Activated CD4-positive, alpha-beta T cell treated with anti-CD3 and anti-CD28 coated beads, Interleukin-2, amount 50 U/mL, for 16 hours (primary cell): ENCODE results near the gene MPST.
"Not testable (repeated sequence)": the region's sequence is repeated elsewhere in the genome, so short reads cannot be mapped to it uniquely, and the experiment has no call there.

ENCODE experiments used
- DNase-seq: peaks from one replicate; pipeline ENCODE4 v3.0.0-alpha.2; 2020

MPST gene

GRCh38 chr22:37019309-37020191, at the start of gene MPST, which contains the start of gene TST:
MPST (plus strand) TSS chr22:37019742; CDS start chr22:37019837, 95 bp downstream.
TST (minus strand) TSS chr22:37019447; CDS start chr22:37018732, 715 bp downstream.
- peak; percentile 52 for DNase-seq

GRCh38 chr22:36971341-36972125, 48.0 kb upstream of the MPST start:
- DNase-seq = no peak

DNA sequence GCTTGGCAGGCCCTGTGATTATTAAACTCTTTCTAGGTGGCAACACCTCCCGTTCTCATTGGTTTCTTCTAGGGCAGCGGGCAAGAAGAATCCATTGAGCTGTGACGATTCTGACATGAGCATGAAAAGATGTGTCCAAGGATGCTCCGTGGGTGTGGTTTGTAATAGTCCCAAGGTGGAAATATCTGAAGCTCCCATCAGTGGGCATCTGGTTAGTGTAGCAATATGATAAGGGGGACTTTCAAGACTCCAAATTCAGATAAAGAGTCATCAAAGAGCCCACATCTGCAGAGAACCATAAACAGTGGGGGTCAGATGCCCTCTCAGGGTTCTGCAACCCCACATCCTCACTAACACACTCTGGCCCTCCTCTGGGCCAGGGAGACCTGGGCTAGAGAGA, 42.9 kb upstream of the MPST start:
- DNase-seq = no peak

- peak; percentile 71 for DNase-seq
Measured at GRCh38 chr22:36977401-36977861, 42.1 kb upstream of the MPST start.

GRCh38 chr22:36977947-36978660, 41.4 kb upstream of the MPST start:
- DNase-seq = peak; percentile 91

DNA sequence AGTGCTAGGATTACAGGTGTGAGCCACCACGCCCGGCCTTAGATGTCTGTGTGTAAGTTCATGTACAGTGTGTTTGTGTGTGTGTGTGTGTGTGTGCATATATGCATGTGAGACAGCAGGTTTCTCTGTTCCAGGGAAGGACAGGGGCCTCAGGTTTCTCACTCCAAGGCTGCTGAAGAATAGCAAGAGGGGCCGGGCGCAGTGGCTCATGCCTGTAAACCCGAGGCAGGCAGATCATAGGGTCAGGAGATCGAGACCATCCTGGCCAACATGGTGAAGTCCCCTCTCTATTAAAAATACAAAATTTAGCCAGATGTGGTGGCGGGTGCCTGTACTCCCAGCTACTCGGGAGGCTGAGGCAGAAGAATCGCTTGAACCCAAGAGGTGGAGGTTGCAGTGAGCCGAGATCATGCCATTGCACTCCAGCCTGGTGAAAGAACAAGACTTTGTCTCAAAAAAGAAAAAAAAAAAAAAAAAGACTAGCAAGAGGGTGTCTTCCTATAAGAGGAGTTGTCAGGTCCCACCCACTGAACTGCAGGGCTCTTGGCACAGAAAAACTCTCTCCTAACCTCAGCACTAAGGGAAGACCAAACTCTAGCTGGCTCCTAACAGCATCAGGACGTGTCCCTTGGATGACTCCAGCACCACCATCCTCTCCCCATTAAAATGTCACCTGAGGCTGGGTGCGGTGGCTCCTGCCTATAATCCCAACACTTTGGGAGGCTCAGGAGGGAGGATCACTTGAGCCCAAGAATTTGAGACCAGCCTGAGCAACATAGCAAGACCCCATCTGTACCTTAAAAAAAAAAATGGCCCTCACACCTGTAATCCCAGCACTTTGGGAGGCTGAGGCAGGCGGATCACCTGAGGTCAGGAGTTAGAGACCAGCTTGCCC, 40.3 kb upstream of the MPST start:
- DNase-seq = no peak

- no peak for DNase-seq
Measured at GRCh38 chr22:36981247-36981775, 38.2 kb upstream of the MPST start.

GRCh38 chr22:36982136-36982535, 37.4 kb upstream of the MPST start:
- DNase-seq = no peak

GRCh38 chr22:36985211-36985889, 34.2 kb upstream of the MPST start:
- DNase-seq = no peak

DNA sequence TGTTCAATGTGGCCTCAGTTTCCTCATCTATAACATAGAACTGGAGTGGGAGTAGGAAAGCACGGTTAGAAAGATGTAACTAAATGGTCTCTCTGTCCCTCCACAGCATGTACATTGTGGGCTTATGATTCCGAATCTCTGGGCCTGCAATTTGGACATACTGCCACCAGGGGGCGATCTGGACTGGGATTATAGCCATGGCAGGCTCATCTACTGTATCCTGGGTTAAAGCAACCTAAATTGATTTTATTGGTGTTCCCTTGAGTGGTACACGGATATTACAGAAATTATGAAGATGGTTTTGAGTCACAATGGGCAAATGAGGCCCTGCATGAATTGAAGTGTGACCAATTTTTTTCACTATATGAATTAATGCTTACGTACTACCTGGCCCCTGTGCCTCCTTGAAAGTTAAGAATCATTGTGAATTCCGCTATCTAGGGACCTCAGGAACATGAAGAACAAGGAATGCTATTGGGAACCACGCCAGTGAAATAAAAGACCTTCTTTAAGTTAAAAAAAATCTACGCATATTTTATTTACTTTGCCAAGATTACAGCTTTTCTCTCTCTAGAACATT, 33.2 kb upstream of the MPST start:
- peak; percentile 51 for DNase-seq

DNA sequence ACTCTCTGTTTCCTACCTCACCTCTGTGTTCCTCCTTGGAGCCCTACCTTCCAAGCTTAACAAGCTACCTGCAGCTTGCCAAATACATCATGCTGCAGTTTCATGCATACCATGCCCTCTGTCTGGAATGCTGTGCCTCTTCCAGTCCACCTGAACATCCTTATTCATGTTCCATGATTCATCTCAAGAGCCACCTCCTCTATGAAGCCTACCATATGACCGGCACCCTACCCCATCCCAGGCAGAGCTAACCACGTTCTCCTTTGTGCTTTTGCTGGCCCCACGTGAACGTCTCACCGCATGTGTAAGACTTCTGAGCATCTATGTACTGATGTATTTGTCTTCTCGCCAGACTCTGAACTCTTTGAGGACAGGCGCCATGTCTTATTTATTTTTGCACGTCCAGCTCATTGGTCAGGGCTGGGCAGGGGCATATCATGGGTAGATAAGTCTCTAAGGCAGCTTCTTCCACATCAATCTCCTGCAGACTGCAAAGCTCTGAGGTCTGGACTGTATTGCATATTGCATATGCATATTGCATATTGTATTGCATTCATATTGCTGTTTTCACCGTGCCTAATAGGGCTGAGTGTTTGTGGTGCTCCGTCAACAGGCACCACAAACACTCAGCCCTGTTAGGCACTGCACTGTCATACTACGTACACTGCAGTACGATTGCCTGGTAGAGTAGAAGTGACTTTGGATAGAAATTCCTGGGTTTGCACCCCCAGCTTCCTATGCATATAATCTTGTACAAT, 31.3 kb upstream of the MPST start:
- no peak for DNase-seq

- DNase-seq = not testable (repeated sequence)
Measured at GRCh38 chr22:36989012-36989411, 30.5 kb upstream of the MPST start.

DNA sequence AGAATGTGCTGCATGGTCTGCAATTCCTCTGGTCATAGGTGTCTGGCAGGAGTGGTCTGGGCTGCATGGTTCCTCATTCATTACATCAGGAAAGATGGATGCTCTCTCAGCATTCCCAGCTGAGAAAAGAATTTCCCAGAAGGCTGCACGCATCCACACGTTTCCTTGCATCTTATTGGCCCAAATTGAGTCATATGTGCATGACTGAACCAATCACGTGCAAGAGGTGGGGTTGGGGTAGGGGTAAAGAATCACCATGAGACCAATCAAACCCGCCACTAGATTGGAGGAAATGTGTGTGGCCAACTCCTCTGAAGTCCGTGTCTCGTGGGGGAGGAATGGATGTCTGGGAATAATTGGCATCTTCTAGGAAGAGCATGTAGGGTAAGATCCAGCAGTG, 29.1 kb upstream of the MPST start:
- DNase-seq = no peak

- DNase-seq = no peak
Measured at GRCh38 chr22:36991206-36991605, 28.3 kb upstream of the MPST start.

- no peak for DNase-seq
Measured at GRCh38 chr22:36997746-36998145, 21.8 kb upstream of the MPST start.

- no peak for DNase-seq
Measured at GRCh38 chr22:36998620-36999351, 20.8 kb upstream of the MPST start.

DNA sequence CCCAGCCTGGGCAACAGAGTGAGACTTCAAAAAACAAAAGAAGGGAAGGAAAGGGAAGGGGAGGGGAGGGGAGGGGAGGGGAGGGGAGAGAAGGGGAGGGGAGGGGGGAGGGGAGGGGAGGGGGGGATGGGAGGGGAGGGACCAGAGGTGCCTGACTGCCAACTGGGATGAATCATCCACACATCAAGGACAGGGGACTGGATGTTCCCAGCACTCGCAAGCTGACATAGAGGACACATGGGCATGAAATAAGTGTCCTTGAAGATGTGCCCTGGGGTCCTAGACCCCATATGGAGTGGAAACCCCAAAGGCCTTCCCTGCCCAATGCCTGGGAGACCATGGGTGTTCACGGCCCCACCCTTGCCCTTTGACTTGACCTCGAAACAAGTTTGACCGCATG, 20.1 kb upstream of the MPST start:
- DNase-seq = no peak

- DNase-seq = no peak
Measured at GRCh38 chr22:37000676-37001534, 18.6 kb upstream of the MPST start.
